ENCODE measurements around the gene NYNRIN. TPM values are rescaled to one million over a fixed set of nuclear protein-coding genes. Genes with fewer than 3 reads are reported as not detected.

NYNRIN gene
- total and polyA plus RNA-seq, 2 of the 8 experiments (the other 6 are each of a cell fraction or from before 2014, with no cell fraction given) = 15.2 to 18.3 TPM

DNA sequence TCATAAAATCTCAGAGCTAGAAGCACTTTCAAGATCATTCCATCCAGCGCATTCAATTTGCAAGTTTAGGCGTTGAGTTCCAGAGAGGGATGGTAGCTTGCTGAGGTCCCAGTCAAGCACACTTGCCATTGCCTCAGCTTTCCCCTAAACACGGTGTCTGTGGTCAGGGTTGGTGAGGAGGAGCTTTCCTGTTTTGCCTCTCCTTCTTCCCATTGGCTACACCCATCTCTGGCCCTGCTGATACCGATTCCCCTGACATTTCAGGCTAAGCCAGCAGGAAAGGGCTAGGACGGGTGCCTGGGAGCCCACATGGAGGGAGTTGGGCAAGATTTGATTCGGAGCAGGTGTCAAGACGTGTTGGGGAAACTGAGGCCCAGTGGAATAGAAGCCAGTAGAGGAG is 21.7 kb upstream of the NYNRIN start:
- Histone ChIP-seq H3K36me3 (ENCODE audit: control insufficient read depth in 2 of 4, insufficient read depth in 4 of 4, low read length in 3 of 4) (peaks cover 3 to 11% (median 6%) of the 10 kb centered on the region in 4 experiments; a peak in 5 of 8 replicates), H2BK12ac (ENCODE audit: low read depth, low read length) (0 out of 2 replicates have a peak overlapping the region, but pooled peaks have one; percentile 62), H3K79me1 (ENCODE audit: low read depth, low read length) (no peaks in the 10 kb centered on the region), H3K14ac (ENCODE audit: insufficient read length) (no peak overlapping the region), H3K27me3 (replicated peaks in 1 of 4; ENCODE audit: control insufficient read depth in 3 of 4, extremely low read depth in 1 of 4, insufficient read depth in 3 of 4, low read length in 3 of 4) (no peaks in the 10 kb centered on the region), H4K91ac (replicated peaks; ENCODE audit: insufficient read length, low read length) (no peak overlapping the region), H2AK5ac (ENCODE audit: low read depth, low read length) (no peak overlapping the region), H2AFZ (ENCODE audit: low read length) (no peak overlapping the region), H3K4ac (replicated peaks; ENCODE audit: insufficient read length, low read depth, low read length) (no peak overlapping the region), H3K23me2 (ENCODE audit: low read depth, low read length) (peaks cover 7% of the 10 kb centered on the region; the same call in 1 of the 2 replicates), H3K23ac (ENCODE audit: insufficient read length) (no peak overlapping the region), H3K4me1 (replicated peaks in 1 of 4; ENCODE audit: control insufficient read depth in 3 of 4, insufficient read depth in 4 of 4, low read length in 3 of 4) (peaks cover 11 to 25% (median 14%) of the 10 kb centered on the region in 4 experiments), H3K56ac (replicated peaks; ENCODE audit: insufficient read length, low read depth, low read length) (no peak overlapping the region), H2BK15ac (ENCODE audit: low read length) (no peak overlapping the region), H4K8ac (ENCODE audit: extremely low read depth, insufficient read depth, low read length) (no peak overlapping the region), H3K4me2 (ENCODE audit: insufficient read depth in 1 of 2, low read depth in 2 of 2, low read length in 2 of 2) (peak overlapping the region; percentile 24 to 68; a peak in 3 of 4 replicates), H2BK20ac (ENCODE audit: low read length) (no peak overlapping the region), H3K27ac (ENCODE audit: low read depth, low read length) (no peak overlapping the region), H4K20me1 (replicated peaks in 1 of 2; ENCODE audit: control insufficient read depth in 1 of 2, insufficient read depth in 2 of 2, low read length in 2 of 2) (peaks cover 0 to 3% of the 10 kb centered on the region in 2 experiments), H2BK5ac (ENCODE audit: low read depth, low read length) (peak overlapping the region; percentile 86), H4K5ac (ENCODE audit: insufficient read length, low read depth, low read length) (no peak overlapping the region), H2BK120ac (replicated peaks; ENCODE audit: low read depth, low read length) (no peak overlapping the region), H3K9ac (replicated peaks in 1 of 4; ENCODE audit: extremely low read depth in 1 of 4, low read depth in 3 of 4, low read length in 3 of 4) (no peak overlapping the region), H3K18ac (ENCODE audit: extremely low read depth, low read length) (peak overlapping the region; percentile 62; the same call in 1 of the 2 replicates), H3K9me3 (ENCODE audit: insufficient read depth in 2 of 2, low read depth in 1 of 2, low read length in 1 of 2) (no peaks in the 10 kb centered on the region), H3K4me3 (ENCODE audit: extremely low read depth in 1 of 4, insufficient read depth in 2 of 4, low read depth in 3 of 4, low read length in 4 of 4) (peak overlapping the region in 1 of 4 experiments; percentile 54; a peak in 2 of 8 replicates), H3K79me2 (ENCODE audit: control insufficient read depth in 1 of 2, insufficient read depth in 2 of 2, low read length in 2 of 2) (no peaks in the 10 kb centered on the region)
- no peak for FAIRE-seq
- TF ChIP-seq SP4 (IDR thresholded peaks at IDR 0.05; ENCODE audit: low read length) (no peak), TBP (IDR thresholded peaks at IDR 0.05; ENCODE audit: low read depth, low read length) (no peak)
- ChIA-PET CTCF (ENCODE audit: partially characterized antibody) (interaction anchor here (0.8 to 16.4 kb wide), 13 partner anchors 9 to 60 kb away, joined by 3 to 207 read pairs (median 6); partner anchors contain the start of genes ADCY4, CBLN3, KHNYN and NFATC4), POLR2A (ENCODE audit: partially characterized antibody) (interaction anchor here (1.2 to 4.7 kb wide), 11 partner anchors 7 to 54 kb away, joined by 3 to 27 read pairs (median 5); partner anchors contain the start of genes KHNYN, NFATC4 and NYNRIN)
- 85% methylated on average over 7 of the region's 7 CpGs; no CpG with 5 or more reads in 1 of the 2 experiments for WGBS, 2 experiments (ENCODE audit: extremely low coverage in 1 of 2, insufficient coverage in 1 of 2, insufficient read length in 1 of 2, insufficient replicate concordance in 2 of 2, low coverage in 1 of 2, low lambda C conversion rate in 2 of 2, missing lambda C conversion rate in 1 of 2)
- DNase-seq (ENCODE audit: low read depth in 1 of 2, low spot score in 2 of 2) = no peak

Data from H1 (cell line).